EH (cell line): ENCODE data around the gene DBH.

Experiments used
- DNase-seq: peaks from one replicate; pipeline ENCODE4 v3.0.0-alpha.2; 2015; ENCODE audit warnings: low read depth

Gene DBH

GRCh38 chr9:133643978-133644760, 8.0 kb downstream of the DBH start:
- DNase-seq = no peak

- DNase-seq = no peak
Observed at GRCh38 chr9:133645021-133645765, 9.0 kb downstream of the DBH start.

- DNase-seq = no peak
Observed at GRCh38 chr9:133647148-133647547, 11.0 kb downstream of the DBH start.

GRCh38 chr9:133647765-133648469, 11.8 kb downstream of the DBH start:
- DNase-seq = no peak

GRCh38 chr9:133649194-133649593, 13.0 kb downstream of the DBH start:
- no peak for DNase-seq

GRCh38 chr9:133650026-133650425, 13.9 kb downstream of the DBH start:
- DNase-seq = no peak

- DNase-seq = no peak
Observed at GRCh38 chr9:133653638-133654037, 17.5 kb downstream of the DBH start.

- no peak for DNase-seq
Observed at GRCh38 chr9:133654736-133655657, 18.8 kb downstream of the DBH start.

- DNase-seq = no peak
Observed at GRCh38 chr9:133655701-133656100, 19.5 kb downstream of the DBH start.

- no peak for DNase-seq
Observed at GRCh38 chr9:133656211-133657119, 20.3 kb downstream of the DBH start.

- DNase-seq = no peak
Observed at GRCh38 chr9:133657120-133657661, 21.0 kb downstream of the DBH start.

- DNase-seq = peak; percentile 50
Observed at GRCh38 chr9:133658442-133659431, 22.6 kb downstream of the DBH start.

GRCh38 chr9:133659516-133659915, 23.4 kb downstream of the DBH start:
- DNase-seq = no peak

- no peak for DNase-seq
Observed at GRCh38 chr9:133661846-133662540, 25.8 kb downstream of the DBH start.

- DNase-seq = no peak
Observed at GRCh38 chr9:133664173-133665050, 28.2 kb downstream of the DBH start.

- DNase-seq = no peak
Observed at GRCh38 chr9:133665096-133665495, 28.9 kb downstream of the DBH start.

- no peak for DNase-seq
Observed at GRCh38 chr9:133665535-133665934, 29.4 kb downstream of the DBH start.
